HepG2 (cell line): ENCODE results near the gene ZPR1. TPM values are rescaled to one million over a fixed set of nuclear protein-coding genes. Genes with fewer than 3 reads are reported as not detected.

ENCODE experiments used
- CCDC6 ChIP-seq: sonication (generic); formaldehyde crosslinking; IDR thresholded peaks from 2 replicates; pipeline ENCODE4 v1.8.1; 2022; ENCODE audit warnings: mild to moderate bottlenecking, missing genetic modification reagents, moderate library complexity
- CREM ChIP-seq, 2 experiments: sonication (generic) in 1 of 2; formaldehyde crosslinking in 1 of 2; IDR thresholded peaks; 2 replicates each; pipeline versions ENCODE4 v1.4.0 to v1.6.1; 2016 to 2020; ENCODE audit warnings: antibody characterized with exemption in 1 of 2, mild to moderate bottlenecking in 1 of 2, missing genetic modification reagents in 1 of 2
- ELF3 ChIP-seq: IDR thresholded peaks from 2 replicates; pipeline ENCODE4 v1.6.1; 2016; ENCODE audit warnings: missing genetic modification reagents, missing compliant biosample characterization
- EP300 ChIP-seq, 3 experiments: sonication (generic) in 1 of 3; formaldehyde crosslinking in 1 of 3; IDR thresholded peaks; 2 replicates each; pipeline versions ENCODE4 v1.5.1 to v1.6.1; 2011 to 2020; ENCODE audit warnings: low read depth in 2 of 3, low read length in 2 of 3, borderline replicate concordance in 1 of 3, improper control_type of control experiment in 1 of 3, mild to moderate bottlenecking in 1 of 3, missing genetic modification reagents in 1 of 3, moderate library complexity in 1 of 3
- FLYWCH1 ChIP-seq: sonication (generic); formaldehyde crosslinking; IDR thresholded peaks from 2 replicates; pipeline ENCODE4 v1.8.1; 2023; ENCODE audit warnings: mild to moderate bottlenecking, missing genetic modification reagents
- JUN ChIP-seq: sonication (generic); formaldehyde crosslinking; IDR thresholded peaks from 2 replicates; pipeline ENCODE4 v1.4.0; 2020; ENCODE audit warnings: mild to moderate bottlenecking, missing genetic modification reagents
- KDM5A ChIP-seq: fragments of 200-600 bp; sonication (generic); IDR thresholded peaks from 2 replicates; pipeline ENCODE4 v1.7.0; 2018; ENCODE audit warnings: antibody characterized with exemption, mild to moderate bottlenecking, low read length, borderline replicate concordance
- KLF11 ChIP-seq: IDR thresholded peaks from 2 replicates; pipeline ENCODE4 v1.6.1; 2016; ENCODE audit warnings: missing compliant biosample characterization
- MED13 ChIP-seq: sonication (generic); formaldehyde crosslinking; IDR thresholded peaks from 2 replicates; pipeline ENCODE4 v1.5.0; 2020; ENCODE audit warnings: missing genetic modification reagents
- MTA1 ChIP-seq: sonication (generic); formaldehyde crosslinking; IDR thresholded peaks from 2 replicates; pipeline ENCODE4 v1.4.0; 2020; ENCODE audit warnings: missing genetic modification reagents, mild to moderate bottlenecking, borderline replicate concordance
- MYC ChIP-seq: sonication (generic); formaldehyde crosslinking; IDR thresholded peaks from 2 replicates; pipeline ENCODE4 v1.9.0; 2021; ENCODE audit warnings: missing genetic modification reagents, borderline replicate concordance
- NR2F1 ChIP-seq, 2 experiments: fragments of 450-650 bp in 1 of 2; formaldehyde crosslinking in 1 of 2; IDR thresholded peaks; 2 replicates each; pipeline versions ENCODE4 v1.5.0 to v1.6.1; 2016 to 2020; ENCODE audit warnings: mild to moderate bottlenecking in 1 of 2, missing compliant biosample characterization in 1 of 2, missing genetic modification reagents in 1 of 2, moderate library complexity in 1 of 2
- SRY ChIP-seq: sonication (generic); formaldehyde crosslinking; IDR thresholded peaks from 2 replicates; pipeline ENCODE4 v1.8.0; 2022; ENCODE audit warnings: mild to moderate bottlenecking, missing genetic modification reagents
- TCF12 ChIP-seq, 2 experiments: fragments of 450-650 bp in 1 of 2; sonication (generic) in 1 of 2; formaldehyde crosslinking in 1 of 2; IDR thresholded peaks; 2 replicates each; pipeline versions ENCODE4 v1.6.1 to v1.8.0; 2017 to 2022; ENCODE audit warnings: antibody characterized with exemption in 1 of 2, mild to moderate bottlenecking in 1 of 2, missing genetic modification reagents in 1 of 2, moderate library complexity in 1 of 2
- YY1 ChIP-seq: IDR thresholded peaks from 2 replicates; pipeline ENCODE4 v1.6.1; 2011; ENCODE audit warnings: low read length, low read depth, moderate library complexity, mild to moderate bottlenecking; ENCODE audit not compliant: insufficient read depth, insufficient replicate concordance
- ZNF749 ChIP-seq: sonication (generic); formaldehyde crosslinking; IDR thresholded peaks from 2 replicates; pipeline ENCODE4 v1.8.0; 2022; ENCODE audit warnings: mild to moderate bottlenecking, missing genetic modification reagents, moderate library complexity, borderline replicate concordance
- polyA plus RNA-seq, 8 experiments: library from polyadenylated mRNA; depleted of rRNA in 3 of 8; stranded (reverse) in 7 of 8; unstranded in 1 of 8; fragments of >200 nt; fragmentation: Illumina TruSeq in 4 of 8; extraction: Trizol in 4 of 8; gene quantifications; 2 replicates each; pipeline versions ENCODE4 v1.2.1 to v1.2.3, GENCODE V29; 2011 to 2016; ENCODE audit warnings: low read depth in 4 of 8, missing spikeins in 1 of 8, mixed read lengths in 1 of 8; ENCODE audit not compliant: insufficient read depth in 1 of 8
- total RNA-seq, 5 experiments: library from RNA; depleted of rRNA; stranded (reverse); fragments of >200 nt; fragmentation: Illumina TruSeq; extraction: Trizol; gene quantifications; 2 replicates each; pipeline ENCODE4 v1.2.3, GENCODE V29; 2016; ENCODE audit warnings: low read depth in 1 of 5
- TF ChIP-seq, protein P1 (sequence below): sonication (generic); formaldehyde crosslinking; IDR thresholded peaks from 2 replicates; pipeline ENCODE4 v1.4.0; 2020; ENCODE audit warnings: missing genetic modification reagents
- TF ChIP-seq, protein P2 (sequence below): sonication (generic); formaldehyde crosslinking; IDR thresholded peaks from 2 replicates; pipeline ENCODE4 v1.4.0; 2020; ENCODE audit warnings: missing genetic modification reagents, mild to moderate bottlenecking, borderline replicate concordance
- TF ChIP-seq, protein P3 (sequence below): IDR thresholded peaks from 2 replicates; pipeline ENCODE4 v1.6.1; 2016; ENCODE audit warnings: low read depth, control low read depth

The ZPR1 gene
- total and polyA plus RNA-seq, 2 of the 13 experiments (the other 11 are each of a cell fraction or from before 2014, with no cell fraction given) = 40.0 to 79.3 TPM

DNA sequence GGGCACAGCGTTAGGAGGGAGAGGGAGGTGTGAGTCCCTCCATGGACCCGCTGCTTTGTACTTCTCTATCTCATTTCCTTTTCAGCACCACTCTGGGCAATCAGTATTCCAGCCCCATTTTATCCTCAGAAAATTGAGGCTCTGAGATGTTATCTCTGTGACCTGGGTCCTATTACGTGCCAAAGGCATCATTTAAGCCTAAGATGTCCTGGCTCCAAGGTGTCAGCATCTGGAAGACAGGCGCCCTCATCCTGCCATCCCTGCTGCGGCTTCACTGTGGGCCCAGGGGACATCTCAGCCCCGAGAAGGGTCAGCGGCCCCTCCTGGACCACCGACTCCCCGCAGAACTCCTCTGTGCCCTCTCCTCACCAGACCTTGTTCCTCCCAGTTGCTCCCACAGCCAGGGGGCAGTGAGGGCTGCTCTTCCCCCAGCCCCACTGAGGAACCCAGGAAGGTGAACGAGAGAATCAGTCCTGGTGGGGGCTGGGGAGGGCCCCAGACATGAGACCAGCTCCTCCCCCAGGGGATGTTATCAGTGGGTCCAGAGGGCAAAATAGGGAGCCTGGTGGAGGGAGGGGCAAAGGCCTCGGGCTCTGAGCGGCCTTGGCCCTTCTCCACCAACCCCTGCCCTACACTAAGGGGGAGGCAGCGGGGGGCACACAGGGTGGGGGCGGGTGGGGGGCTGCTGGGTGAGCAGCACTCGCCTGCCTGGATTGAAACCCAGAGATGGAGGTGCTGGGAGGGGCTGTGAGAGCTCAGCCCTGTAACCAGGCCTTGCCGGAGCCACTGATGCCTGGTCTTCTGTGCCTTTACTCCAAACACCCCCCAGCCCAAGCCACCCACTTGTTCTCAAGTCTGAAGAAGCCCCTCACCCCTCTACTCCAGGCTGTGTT is 41.1 kb upstream of the ZPR1 start (continued):
- no peak; the same call in 1 of the 2 replicates for TF ChIP-seq SRY (CRISPR knock-in tag)
- TF ChIP-seq JUN (CRISPR knock-in tag) = no peak
- TF ChIP-seq MTA1 = peak; percentile 91
- TF ChIP-seq EP300 (IDR thresholded peaks at IDR 0.05; ENCODE audit: low read depth in 2 of 2, low read length in 2 of 2) = peak; percentile 64 to 96; a peak in 3 of 4 replicates
- peak; percentile 85 for TF ChIP-seq EP300 (CRISPR knock-in tag; IDR thresholded peaks at IDR 0.05; ENCODE audit: borderline replicate concordance)
- peak; percentile 52 for TF ChIP-seq YY1
- peak; percentile 69; the same call in 1 of the 2 replicates for TF ChIP-seq CREM (IDR thresholded peaks at IDR 0.05)
- no peak for TF ChIP-seq CREM (CRISPR knock-in tag; IDR thresholded peaks at IDR 0.05)
- TF ChIP-seq, protein P1, sequence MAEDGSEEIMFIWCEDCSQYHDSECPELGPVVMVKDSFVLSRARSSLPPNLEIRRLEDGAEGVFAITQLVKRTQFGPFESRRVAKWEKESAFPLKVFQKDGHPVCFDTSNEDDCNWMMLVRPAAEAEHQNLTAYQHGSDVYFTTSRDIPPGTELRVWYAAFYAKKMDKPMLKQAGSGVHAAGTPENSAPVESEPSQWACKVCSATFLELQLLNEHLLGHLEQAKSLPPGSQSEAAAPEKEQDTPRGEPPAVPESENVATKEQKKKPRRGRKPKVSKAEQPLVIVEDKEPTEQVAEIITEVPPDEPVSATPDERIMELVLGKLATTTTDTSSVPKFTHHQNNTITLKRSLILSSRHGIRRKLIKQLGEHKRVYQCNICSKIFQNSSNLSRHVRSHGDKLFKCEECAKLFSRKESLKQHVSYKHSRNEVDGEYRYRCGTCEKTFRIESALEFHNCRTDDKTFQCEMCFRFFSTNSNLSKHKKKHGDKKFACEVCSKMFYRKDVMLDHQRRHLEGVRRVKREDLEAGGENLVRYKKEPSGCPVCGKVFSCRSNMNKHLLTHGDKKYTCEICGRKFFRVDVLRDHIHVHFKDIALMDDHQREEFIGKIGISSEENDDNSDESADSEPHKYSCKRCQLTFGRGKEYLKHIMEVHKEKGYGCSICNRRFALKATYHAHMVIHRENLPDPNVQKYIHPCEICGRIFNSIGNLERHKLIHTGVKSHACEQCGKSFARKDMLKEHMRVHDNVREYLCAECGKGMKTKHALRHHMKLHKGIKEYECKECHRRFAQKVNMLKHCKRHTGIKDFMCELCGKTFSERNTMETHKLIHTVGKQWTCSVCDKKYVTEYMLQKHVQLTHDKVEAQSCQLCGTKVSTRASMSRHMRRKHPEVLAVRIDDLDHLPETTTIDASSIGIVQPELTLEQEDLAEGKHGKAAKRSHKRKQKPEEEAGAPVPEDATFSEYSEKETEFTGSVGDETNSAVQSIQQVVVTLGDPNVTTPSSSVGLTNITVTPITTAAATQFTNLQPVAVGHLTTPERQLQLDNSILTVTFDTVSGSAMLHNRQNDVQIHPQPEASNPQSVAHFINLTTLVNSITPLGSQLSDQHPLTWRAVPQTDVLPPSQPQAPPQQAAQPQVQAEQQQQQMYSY (CRISPR knock-in tag) = 0 out of 2 replicates have a peak, but pooled peaks have one; percentile 6
- peak; percentile 80 for TF ChIP-seq MYC
- no peak for TF ChIP-seq ZNF749 (CRISPR knock-in tag)
- peak; percentile 92 for TF ChIP-seq MED13 (CRISPR knock-in tag)
- peak; percentile 78 for TF ChIP-seq ELF3 (CRISPR knock-in tag)
- peak; percentile 54; the same call in 1 of the 2 replicates for TF ChIP-seq CCDC6
- TF ChIP-seq TCF12 (IDR thresholded peaks at IDR 0.05) = no peak
- peak; percentile 54; the same call in 1 of the 2 replicates for TF ChIP-seq TCF12 (CRISPR knock-in tag; IDR thresholded peaks at IDR 0.05)
- TF ChIP-seq FLYWCH1 (CRISPR knock-in tag) = no peak
- TF ChIP-seq, protein P2, sequence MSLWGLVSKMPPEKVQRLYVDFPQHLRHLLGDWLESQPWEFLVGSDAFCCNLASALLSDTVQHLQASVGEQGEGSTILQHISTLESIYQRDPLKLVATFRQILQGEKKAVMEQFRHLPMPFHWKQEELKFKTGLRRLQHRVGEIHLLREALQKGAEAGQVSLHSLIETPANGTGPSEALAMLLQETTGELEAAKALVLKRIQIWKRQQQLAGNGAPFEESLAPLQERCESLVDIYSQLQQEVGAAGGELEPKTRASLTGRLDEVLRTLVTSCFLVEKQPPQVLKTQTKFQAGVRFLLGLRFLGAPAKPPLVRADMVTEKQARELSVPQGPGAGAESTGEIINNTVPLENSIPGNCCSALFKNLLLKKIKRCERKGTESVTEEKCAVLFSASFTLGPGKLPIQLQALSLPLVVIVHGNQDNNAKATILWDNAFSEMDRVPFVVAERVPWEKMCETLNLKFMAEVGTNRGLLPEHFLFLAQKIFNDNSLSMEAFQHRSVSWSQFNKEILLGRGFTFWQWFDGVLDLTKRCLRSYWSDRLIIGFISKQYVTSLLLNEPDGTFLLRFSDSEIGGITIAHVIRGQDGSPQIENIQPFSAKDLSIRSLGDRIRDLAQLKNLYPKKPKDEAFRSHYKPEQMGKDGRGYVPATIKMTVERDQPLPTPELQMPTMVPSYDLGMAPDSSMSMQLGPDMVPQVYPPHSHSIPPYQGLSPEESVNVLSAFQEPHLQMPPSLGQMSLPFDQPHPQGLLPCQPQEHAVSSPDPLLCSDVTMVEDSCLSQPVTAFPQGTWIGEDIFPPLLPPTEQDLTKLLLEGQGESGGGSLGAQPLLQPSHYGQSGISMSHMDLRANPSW (CRISPR knock-in tag) = no peak
- no peak for TF ChIP-seq KLF11 (CRISPR knock-in tag)
- TF ChIP-seq NR2F1 (CRISPR knock-in tag; IDR thresholded peaks at IDR 0.05) = peak; percentile 59 to 91; a peak in 3 of 4 replicates
- no peak; the same call in 1 of the 2 replicates for TF ChIP-seq KDM5A
- TF ChIP-seq, protein P3, sequence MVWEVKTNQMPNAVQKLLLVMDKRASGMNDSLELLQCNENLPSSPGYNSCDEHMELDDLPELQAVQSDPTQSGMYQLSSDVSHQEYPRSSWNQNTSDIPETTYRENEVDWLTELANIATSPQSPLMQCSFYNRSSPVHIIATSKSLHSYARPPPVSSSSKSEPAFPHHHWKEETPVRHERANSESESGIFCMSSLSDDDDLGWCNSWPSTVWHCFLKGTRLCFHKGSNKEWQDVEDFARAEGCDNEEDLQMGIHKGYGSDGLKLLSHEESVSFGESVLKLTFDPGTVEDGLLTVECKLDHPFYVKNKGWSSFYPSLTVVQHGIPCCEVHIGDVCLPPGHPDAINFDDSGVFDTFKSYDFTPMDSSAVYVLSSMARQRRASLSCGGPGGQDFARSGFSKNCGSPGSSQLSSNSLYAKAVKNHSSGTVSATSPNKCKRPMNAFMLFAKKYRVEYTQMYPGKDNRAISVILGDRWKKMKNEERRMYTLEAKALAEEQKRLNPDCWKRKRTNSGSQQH (CRISPR knock-in tag) = peak; percentile 92; the same call in 1 of the 2 replicates
